Fibroblast of lung (primary cell): ENCODE results near the gene UTP14A.

ENCODE experiments used
- EZH2 ChIP-seq: IDR thresholded peaks from 2 replicates; pipeline ENCODE4 v1.5.1; 2012; ENCODE audit warnings: low read length, control low read depth, mild to moderate bottlenecking; ENCODE audit errors: missing control alignments
- TF ChIP-seq, protein P1 (sequence below), 2 donors: IDR thresholded peaks in 1 of 2; conservative IDR thresholded peaks in 1 of 2; 1 replicate in 1 of 2; 2 replicates in 1 of 2; pipeline ENCODE4 v1.5.1; 2011 to 2012; ENCODE audit warnings: low read length in 2 of 2, control low read depth in 1 of 2, inconsistent platforms in 1 of 2, low read depth in 1 of 2, mild to moderate bottlenecking in 1 of 2

DNA sequence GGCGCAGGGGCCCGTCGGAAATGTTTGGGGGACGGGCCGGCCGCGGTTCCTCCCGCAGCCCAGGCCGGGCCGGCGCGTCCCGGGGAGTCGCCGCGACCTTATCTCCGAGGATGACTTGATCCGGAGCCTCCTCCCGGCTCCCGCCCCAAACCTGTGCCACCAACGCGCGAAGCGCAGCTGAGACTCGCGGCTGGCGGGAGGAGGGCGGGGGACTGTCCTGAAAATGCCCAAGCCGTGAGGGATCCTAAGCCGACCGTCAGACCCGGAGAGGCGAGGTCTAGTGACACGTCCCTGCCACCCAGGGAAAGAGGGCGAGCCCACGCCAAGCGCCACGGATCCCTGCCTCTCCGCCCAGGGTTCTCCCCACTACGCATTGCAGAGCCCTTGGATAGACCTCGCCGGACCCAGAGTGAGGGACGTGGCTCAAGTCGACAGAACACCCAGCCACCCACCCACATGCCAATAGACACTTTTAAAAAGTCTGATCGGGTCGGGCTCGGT is 26.9 kb downstream of the UTP14A start:
- TF ChIP-seq, protein P1, sequence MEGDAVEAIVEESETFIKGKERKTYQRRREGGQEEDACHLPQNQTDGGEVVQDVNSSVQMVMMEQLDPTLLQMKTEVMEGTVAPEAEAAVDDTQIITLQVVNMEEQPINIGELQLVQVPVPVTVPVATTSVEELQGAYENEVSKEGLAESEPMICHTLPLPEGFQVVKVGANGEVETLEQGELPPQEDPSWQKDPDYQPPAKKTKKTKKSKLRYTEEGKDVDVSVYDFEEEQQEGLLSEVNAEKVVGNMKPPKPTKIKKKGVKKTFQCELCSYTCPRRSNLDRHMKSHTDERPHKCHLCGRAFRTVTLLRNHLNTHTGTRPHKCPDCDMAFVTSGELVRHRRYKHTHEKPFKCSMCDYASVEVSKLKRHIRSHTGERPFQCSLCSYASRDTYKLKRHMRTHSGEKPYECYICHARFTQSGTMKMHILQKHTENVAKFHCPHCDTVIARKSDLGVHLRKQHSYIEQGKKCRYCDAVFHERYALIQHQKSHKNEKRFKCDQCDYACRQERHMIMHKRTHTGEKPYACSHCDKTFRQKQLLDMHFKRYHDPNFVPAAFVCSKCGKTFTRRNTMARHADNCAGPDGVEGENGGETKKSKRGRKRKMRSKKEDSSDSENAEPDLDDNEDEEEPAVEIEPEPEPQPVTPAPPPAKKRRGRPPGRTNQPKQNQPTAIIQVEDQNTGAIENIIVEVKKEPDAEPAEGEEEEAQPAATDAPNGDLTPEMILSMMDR (conservative IDR thresholded peaks at IDR 0.05 in 1 of 2, IDR thresholded peaks at IDR 0.05 in 1 of 2; ENCODE audit: low read depth in 1 of 2, low read length in 2 of 2) = no peak
- no peak for TF ChIP-seq EZH2
